Fibroblast of mammary gland (primary cell): ENCODE data around the gene DCLK1.

Experiments used
- DNase-seq: peaks from one replicate; pipeline ENCODE4 v3.0.0-alpha.2; 2010; ENCODE audit warnings: low read depth
- H3K4me3 ChIP-seq: 2 replicates; pipeline ENCODE4 v1.5.1; 2011; ENCODE audit warnings: low read depth, mild to moderate bottlenecking, low read length, moderate library complexity; ENCODE audit not compliant: control insufficient read depth
- CTCF ChIP-seq: conservative IDR thresholded peaks from 2 replicates; pipeline ENCODE4 v1.5.1; 2011; ENCODE audit warnings: low read depth, low read length, inconsistent platforms; ENCODE audit not compliant: control insufficient read depth, insufficient read depth

The DCLK1 gene

GRCh38 chr13:36148446-36148845, 17.3 kb upstream of the DCLK1 start:
- DNase-seq, result peak; percentile 59
- TF ChIP-seq CTCF, result no peak
- no peak overlapping the region for H3K4me3 ChIP-seq

GRCh38 chr13:36147330-36147729, 16.1 kb upstream of the DCLK1 start:
- no peak overlapping the region for H3K4me3 ChIP-seq
- DNase-seq, result no peak
- TF ChIP-seq CTCF, result no peak

DNA sequence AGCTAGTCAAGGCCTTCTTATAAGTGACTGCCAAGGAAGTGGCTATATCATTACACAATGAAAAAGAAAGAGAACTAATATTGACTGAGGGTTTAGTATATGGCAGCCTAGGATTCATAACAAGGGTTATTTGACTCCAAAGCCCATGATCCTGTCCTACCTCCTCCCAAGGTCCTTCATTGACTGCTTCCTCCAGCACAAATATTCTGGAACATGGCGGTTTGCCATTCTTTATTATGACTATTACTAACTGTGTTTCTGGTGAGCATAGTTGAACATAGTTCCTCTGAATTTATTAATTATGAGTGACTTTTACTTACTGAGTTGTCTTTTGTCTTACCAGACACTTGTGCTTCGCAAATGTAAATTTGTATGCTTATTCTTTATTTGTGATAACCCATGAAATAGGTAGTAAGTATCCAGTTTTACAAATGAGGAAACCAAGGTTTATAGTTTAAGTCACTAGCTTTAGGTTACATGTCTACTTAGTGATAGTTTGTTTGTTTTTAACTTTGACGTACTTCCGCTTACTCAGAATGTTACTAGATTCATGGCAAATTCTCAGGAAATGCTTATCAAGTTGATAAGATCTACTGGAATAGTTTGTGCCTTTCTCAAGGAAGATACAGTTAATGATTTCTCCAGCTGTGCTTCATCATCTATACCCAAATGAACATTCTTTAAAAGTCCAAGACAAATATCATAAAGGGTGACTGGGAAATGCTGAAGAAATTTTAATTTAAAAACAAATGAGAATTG, 15.5 kb upstream of the DCLK1 start:
- no peak overlapping the region for H3K4me3 ChIP-seq
- DNase-seq, result no peak
- no peak for TF ChIP-seq CTCF

GRCh38 chr13:36143738-36144137, 12.6 kb upstream of the DCLK1 start:
- no peak for TF ChIP-seq CTCF
- DNase-seq, result no peak
- H3K4me3 ChIP-seq, result no peak overlapping the region

- no peak for TF ChIP-seq CTCF
- H3K4me3 ChIP-seq, result no peak overlapping the region
- no peak for DNase-seq
Measured at GRCh38 chr13:36142735-36143134, 11.6 kb upstream of the DCLK1 start.

DNA sequence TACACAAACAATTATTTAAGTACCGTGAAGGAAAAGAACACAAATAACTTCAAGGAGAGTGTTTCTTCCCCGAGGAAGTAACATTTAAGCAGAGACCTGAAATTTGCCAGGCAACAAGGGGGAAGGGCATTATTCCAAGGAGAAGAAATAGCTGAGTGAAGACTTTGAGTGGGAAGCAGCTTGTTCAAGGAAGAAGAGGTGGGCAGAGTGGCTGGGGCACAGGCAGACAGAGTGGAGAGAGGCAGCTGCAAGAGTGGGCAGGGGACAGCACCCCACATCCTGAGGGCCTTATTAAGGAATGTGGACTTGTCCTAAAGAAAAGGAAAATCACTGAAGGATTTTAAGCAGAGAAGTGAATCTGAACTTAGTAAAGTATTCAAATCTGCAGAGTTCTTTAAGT, 4.7 kb upstream of the DCLK1 start:
- no peak overlapping the region for H3K4me3 ChIP-seq
- TF ChIP-seq CTCF, result no peak
- DNase-seq, result no peak
